K562 (cell line): ENCODE results near the gene CCR6. TPM values are rescaled to one million over a fixed set of nuclear protein-coding genes. Genes with fewer than 3 reads are reported as not detected.

Source experiments
- CAMTA2 ChIP-seq: fragments of 250-450 bp; sonication (Bioruptor Pico); conservative IDR thresholded peaks from 2 replicates; pipeline ENCODE4 v1.5.1; 2022
- DNMT1 ChIP-seq: fragments of 450-650 bp; IDR thresholded peaks from 2 replicates; pipeline ENCODE4 v1.6.1; 2016; ENCODE audit warnings: antibody characterized with exemption, mild to moderate bottlenecking
- EZH2 ChIP-seq: IDR thresholded peaks from 2 replicates; pipeline ENCODE4 v1.6.1; 2012; ENCODE audit warnings: low read depth, mild to moderate bottlenecking, inconsistent platforms, low read length, borderline replicate concordance
- FOSL1 ChIP-seq: fragments of 200-800 bp; sonication (Bioruptor generic); conservative IDR thresholded peaks from 2 replicates; pipeline ENCODE4 v1.6.1; 2016; ENCODE audit warnings: missing genetic modification characterization, missing compliant biosample characterization
- GTF2E2 ChIP-seq: fragments of 200-800 bp; sonication (Bioruptor generic); IDR thresholded peaks from 2 replicates; pipeline ENCODE4 v1.6.1; 2016; ENCODE audit warnings: missing genetic modification characterization, missing compliant biosample characterization
- HDAC1 ChIP-seq, 2 experiments: fragments of 450-650 bp; IDR thresholded peaks; 2 replicates each; pipeline ENCODE4 v1.6.1; 2016 to 2017; ENCODE audit warnings: inconsistent platforms in 1 of 2, mild to moderate bottlenecking in 1 of 2, moderate library complexity in 1 of 2
- JUND ChIP-seq, 2 experiments: IDR thresholded peaks; 2 replicates in 1 of 2; 3 replicates in 1 of 2; pipeline ENCODE4 v1.6.1; 2011; ENCODE audit warnings: borderline replicate concordance in 2 of 2, low read depth in 2 of 2, low read length in 2 of 2, improper control_type of control experiment in 1 of 2, missing biosample characterization in 1 of 2, missing genetic modification characterization in 1 of 2, missing genetic modification reagents in 1 of 2
- KDM1A ChIP-seq, 2 experiments: fragments of 450-650 bp; IDR thresholded peaks; 2 replicates each; pipeline ENCODE4 v1.6.1; 2016; ENCODE audit warnings: mild to moderate bottlenecking in 2 of 2
- KLF16 ChIP-seq: IDR thresholded peaks from 2 replicates; pipeline ENCODE4 v1.6.1; 2016; ENCODE audit warnings: antibody characterized with exemption
- L3MBTL2 ChIP-seq: fragments of 450-650 bp; IDR thresholded peaks from 2 replicates; pipeline ENCODE4 v1.6.1; 2016; ENCODE audit warnings: mild to moderate bottlenecking, moderate library complexity
- MCM5 ChIP-seq: fragments of 450-650 bp; IDR thresholded peaks from 2 replicates; pipeline ENCODE4 v1.6.1; 2016; ENCODE audit warnings: low read depth
- MED1 ChIP-seq: sonication (generic); formaldehyde crosslinking; IDR thresholded peaks from 2 replicates; pipeline ENCODE4 v1.8.1; 2023; ENCODE audit warnings: missing genetic modification reagents, borderline replicate concordance
- NFYB ChIP-seq: IDR thresholded peaks from 2 replicates; pipeline ENCODE4 v1.6.1; 2011; ENCODE audit warnings: mild to moderate bottlenecking, moderate library complexity; ENCODE audit not compliant: insufficient read length; ENCODE audit errors: extremely low read depth
- PHF21A ChIP-seq: fragments of 450-650 bp; IDR thresholded peaks from 2 replicates; pipeline ENCODE4 v1.6.1; 2017; ENCODE audit warnings: low read depth, borderline replicate concordance
- PHTF2 ChIP-seq: fragments of 250-450 bp; sonication (Bioruptor Pico); IDR thresholded peaks from 2 replicates; pipeline ENCODE4 v1.5.0; 2021; ENCODE audit warnings: mild to moderate bottlenecking
- POLR3A ChIP-seq: IDR thresholded peaks from 2 replicates; pipeline ENCODE4 v1.6.1; 2011; ENCODE audit warnings: borderline replicate concordance, mild to moderate bottlenecking, moderate library complexity; ENCODE audit not compliant: insufficient read length, insufficient read depth; ENCODE audit errors: extremely low read depth
- POLR3G ChIP-seq: IDR thresholded peaks from 2 replicates; pipeline ENCODE4 v1.6.1; 2011; ENCODE audit not compliant: insufficient read length, insufficient replicate concordance; ENCODE audit errors: extremely low read depth
- SIX5 ChIP-seq, 2 experiments: IDR thresholded peaks; 2 replicates each; pipeline ENCODE4 v1.6.1; 2011; ENCODE audit warnings: low read length in 2 of 2, borderline replicate concordance in 1 of 2, low read depth in 1 of 2, mild to moderate bottlenecking in 1 of 2, moderate library complexity in 1 of 2; ENCODE audit not compliant: insufficient read depth in 1 of 2
- SMAD1 ChIP-seq: fragments of 150-350 bp; IDR thresholded peaks from 2 replicates; pipeline ENCODE4 v1.6.1; 2014; ENCODE audit warnings: low read length, low read depth; ENCODE audit not compliant: partially characterized antibody
- SUPT5H ChIP-seq: fragments of 450-650 bp; IDR thresholded peaks from 2 replicates; pipeline ENCODE4 v1.6.1; 2016
- TRIM24 ChIP-seq, 2 experiments: fragments of 450-650 bp; IDR thresholded peaks; 2 replicates each; pipeline ENCODE4 v1.6.1; 2016
- WHSC1 ChIP-seq: IDR thresholded peaks from one replicate; pipeline ENCODE4 v1.6.1; 2012; ENCODE audit warnings: low read length, control low read depth, inconsistent platforms
- ZC3H4 ChIP-seq: sonication (generic); formaldehyde crosslinking; IDR thresholded peaks from 2 replicates; pipeline ENCODE4 v1.9.0; 2021; ENCODE audit warnings: missing genetic modification reagents, borderline replicate concordance
- ZNF217 ChIP-seq: sonication (generic); formaldehyde crosslinking; IDR thresholded peaks from 2 replicates; pipeline ENCODE4 v1.8.0; 2022; ENCODE audit warnings: mild to moderate bottlenecking, missing genetic modification reagents
- ZNF316 ChIP-seq: fragments of 450-650 bp; IDR thresholded peaks from 2 replicates; pipeline ENCODE4 v1.6.1; 2016
- ZNF41 ChIP-seq: fragments of 250-450 bp; sonication (Bioruptor Pico); conservative IDR thresholded peaks from 2 replicates; pipeline ENCODE4 v1.4.0; 2020; ENCODE audit warnings: mild to moderate bottlenecking
- ZNF583 ChIP-seq: fragments of 250-450 bp; sonication (Bioruptor Pico); IDR thresholded peaks from 2 replicates; pipeline ENCODE4 v1.4.0; 2020
- polyA plus RNA-seq, 8 experiments: library from polyadenylated mRNA; depleted of rRNA in 4 of 8; stranded (reverse) in 5 of 8; unstranded in 3 of 8; fragments of >200 nt; fragmentation: Nextera tagmentation in 2 of 8; fragmentation: Illumina TruSeq in 1 of 8; extraction: Ambion mirVana in 2 of 8; extraction: Trizol in 1 of 8; gene quantifications; 2 replicates each; pipeline versions ENCODE4 v1.2.1 to v1.2.3, GENCODE V29; 2011 to 2014; ENCODE audit warnings: inconsistent platforms in 1 of 8, missing spikeins in 1 of 8
- total RNA-seq, 7 experiments: library from RNA; depleted of rRNA in 6 of 7; stranded (reverse); fragments of >200 nt in 6 of 7; fragmentation: Illumina TruSeq in 2 of 7; extraction: Trizol in 2 of 7; gene quantifications; 2 replicates each; pipeline versions ENCODE4 v1.2.1 to v1.2.3, GENCODE V29; 2011 to 2021; ENCODE audit warnings: low replicate concordance in 1 of 7
- TF ChIP-seq, protein P1 (sequence below): fragments of 250-450 bp; sonication (Bioruptor Pico); IDR thresholded peaks from 2 replicates; pipeline ENCODE4 v1.8.0; 2022; ENCODE audit warnings: inconsistent platforms
- TF ChIP-seq, protein P2 (sequence below): sonication (generic); formaldehyde crosslinking; IDR thresholded peaks from 2 replicates; pipeline ENCODE4 v1.8.0; 2022; ENCODE audit warnings: missing genetic modification reagents, mild to moderate bottlenecking, borderline replicate concordance
- TF ChIP-seq, protein P3 (sequence below): fragments of 250-450 bp; sonication (Bioruptor Pico); IDR thresholded peaks from 2 replicates; pipeline ENCODE4 v1.5.0; 2021

Gene CCR6
- total and polyA plus RNA-seq, 9 of the 15 experiments (the other 6 are each of a cell fraction or from before 2014, with no cell fraction given), result not detected

DNA sequence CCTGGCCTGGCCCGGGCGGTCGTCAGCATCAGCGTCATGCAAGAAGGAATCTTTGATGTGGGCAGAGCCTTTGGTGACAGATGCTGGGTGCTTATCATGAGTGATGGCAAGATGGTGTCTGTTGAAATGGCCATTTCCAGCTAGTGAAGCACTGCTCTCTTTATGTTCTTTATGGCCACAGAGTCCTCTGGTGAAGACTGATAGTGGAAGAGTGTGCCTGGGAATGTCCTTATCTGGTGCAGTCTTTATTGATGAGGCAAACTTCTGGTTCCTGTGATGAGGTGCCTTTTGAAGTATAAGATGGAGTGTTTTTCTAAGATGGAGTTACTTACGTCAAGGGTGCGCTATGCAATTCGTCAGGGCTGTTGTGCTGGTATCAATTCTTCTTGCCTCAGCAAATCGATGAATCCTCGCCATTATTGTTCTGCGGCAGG, 22.6 kb upstream of the CCR6 start (continued):
- TF ChIP-seq SUPT5H, result no peak
- TF ChIP-seq SIX5 (IDR thresholded peaks at IDR 0.05; ENCODE audit: borderline replicate concordance in 1 of 2, insufficient read depth in 1 of 2, low read depth in 1 of 2, low read length in 2 of 2), result no peak
- TF ChIP-seq ZNF217, result no peak
- no peak for TF ChIP-seq PHF21A
- no peak for TF ChIP-seq ZNF41 (CRISPR knock-in tag)
- no peak for TF ChIP-seq CAMTA2 (CRISPR knock-in tag)
- TF ChIP-seq PHTF2 (CRISPR knock-in tag), result no peak
- no peak for TF ChIP-seq POLR3A
- TF ChIP-seq KLF16, result peak; percentile 79
- TF ChIP-seq FOSL1 (tag), result peak; percentile 46
- no peak for TF ChIP-seq MCM5
- TF ChIP-seq DNMT1, result no peak
- TF ChIP-seq JUND (IDR thresholded peaks at IDR 0.05; ENCODE audit: borderline replicate concordance, low read depth, low read length), result no peak
- no peak; the same call in 2 of the 3 replicates for TF ChIP-seq JUND (tag; IDR thresholded peaks at IDR 0.05; ENCODE audit: borderline replicate concordance, low read depth, low read length)
- TF ChIP-seq ZNF316, result no peak
- TF ChIP-seq MED1 (CRISPR knock-in tag), result no peak
- TF ChIP-seq SMAD1, result no peak
- no peak for TF ChIP-seq ZC3H4 (CRISPR knock-in tag)
- peak; percentile 64 to 73; a peak in 3 of 4 replicates for TF ChIP-seq TRIM24 (IDR thresholded peaks at IDR 0.05)
- TF ChIP-seq, protein P1, sequence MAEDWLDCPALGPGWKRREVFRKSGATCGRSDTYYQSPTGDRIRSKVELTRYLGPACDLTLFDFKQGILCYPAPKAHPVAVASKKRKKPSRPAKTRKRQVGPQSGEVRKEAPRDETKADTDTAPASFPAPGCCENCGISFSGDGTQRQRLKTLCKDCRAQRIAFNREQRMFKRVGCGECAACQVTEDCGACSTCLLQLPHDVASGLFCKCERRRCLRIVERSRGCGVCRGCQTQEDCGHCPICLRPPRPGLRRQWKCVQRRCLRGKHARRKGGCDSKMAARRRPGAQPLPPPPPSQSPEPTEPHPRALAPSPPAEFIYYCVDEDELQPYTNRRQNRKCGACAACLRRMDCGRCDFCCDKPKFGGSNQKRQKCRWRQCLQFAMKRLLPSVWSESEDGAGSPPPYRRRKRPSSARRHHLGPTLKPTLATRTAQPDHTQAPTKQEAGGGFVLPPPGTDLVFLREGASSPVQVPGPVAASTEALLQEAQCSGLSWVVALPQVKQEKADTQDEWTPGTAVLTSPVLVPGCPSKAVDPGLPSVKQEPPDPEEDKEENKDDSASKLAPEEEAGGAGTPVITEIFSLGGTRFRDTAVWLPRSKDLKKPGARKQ (CRISPR knock-in tag), result no peak
- no peak for TF ChIP-seq GTF2E2
- TF ChIP-seq NFYB, result no peak
- TF ChIP-seq, protein P2, sequence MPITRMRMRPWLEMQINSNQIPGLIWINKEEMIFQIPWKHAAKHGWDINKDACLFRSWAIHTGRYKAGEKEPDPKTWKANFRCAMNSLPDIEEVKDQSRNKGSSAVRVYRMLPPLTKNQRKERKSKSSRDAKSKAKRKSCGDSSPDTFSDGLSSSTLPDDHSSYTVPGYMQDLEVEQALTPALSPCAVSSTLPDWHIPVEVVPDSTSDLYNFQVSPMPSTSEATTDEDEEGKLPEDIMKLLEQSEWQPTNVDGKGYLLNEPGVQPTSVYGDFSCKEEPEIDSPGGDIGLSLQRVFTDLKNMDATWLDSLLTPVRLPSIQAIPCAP (CRISPR knock-in tag), result no peak
- TF ChIP-seq KDM1A (IDR thresholded peaks at IDR 0.05), result peak; percentile 63 to 68
- TF ChIP-seq L3MBTL2, result no peak
- TF ChIP-seq ZNF583, result peak; percentile 94; the same call in 1 of the 2 replicates
- no peak for TF ChIP-seq POLR3G
- TF ChIP-seq, protein P3, sequence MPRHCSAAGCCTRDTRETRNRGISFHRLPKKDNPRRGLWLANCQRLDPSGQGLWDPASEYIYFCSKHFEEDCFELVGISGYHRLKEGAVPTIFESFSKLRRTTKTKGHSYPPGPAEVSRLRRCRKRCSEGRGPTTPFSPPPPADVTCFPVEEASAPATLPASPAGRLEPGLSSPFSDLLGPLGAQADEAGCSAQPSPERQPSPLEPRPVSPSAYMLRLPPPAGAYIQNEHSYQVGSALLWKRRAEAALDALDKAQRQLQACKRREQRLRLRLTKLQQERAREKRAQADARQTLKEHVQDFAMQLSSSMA (CRISPR knock-in tag), result no peak
- TF ChIP-seq EZH2, result no peak
- TF ChIP-seq HDAC1 (IDR thresholded peaks at IDR 0.05), result 0 out of 4 replicates have a peak, but pooled peaks of 1 of the 2 experiments have one; percentile 29
- no peak for TF ChIP-seq WHSC1
